ENCODE results near the gene AK5.

AK5 gene, protein sequence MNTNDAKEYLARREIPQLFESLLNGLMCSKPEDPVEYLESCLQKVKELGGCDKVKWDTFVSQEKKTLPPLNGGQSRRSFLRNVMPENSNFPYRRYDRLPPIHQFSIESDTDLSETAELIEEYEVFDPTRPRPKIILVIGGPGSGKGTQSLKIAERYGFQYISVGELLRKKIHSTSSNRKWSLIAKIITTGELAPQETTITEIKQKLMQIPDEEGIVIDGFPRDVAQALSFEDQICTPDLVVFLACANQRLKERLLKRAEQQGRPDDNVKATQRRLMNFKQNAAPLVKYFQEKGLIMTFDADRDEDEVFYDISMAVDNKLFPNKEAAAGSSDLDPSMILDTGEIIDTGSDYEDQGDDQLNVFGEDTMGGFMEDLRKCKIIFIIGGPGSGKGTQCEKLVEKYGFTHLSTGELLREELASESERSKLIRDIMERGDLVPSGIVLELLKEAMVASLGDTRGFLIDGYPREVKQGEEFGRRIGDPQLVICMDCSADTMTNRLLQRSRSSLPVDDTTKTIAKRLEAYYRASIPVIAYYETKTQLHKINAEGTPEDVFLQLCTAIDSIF

DNA sequence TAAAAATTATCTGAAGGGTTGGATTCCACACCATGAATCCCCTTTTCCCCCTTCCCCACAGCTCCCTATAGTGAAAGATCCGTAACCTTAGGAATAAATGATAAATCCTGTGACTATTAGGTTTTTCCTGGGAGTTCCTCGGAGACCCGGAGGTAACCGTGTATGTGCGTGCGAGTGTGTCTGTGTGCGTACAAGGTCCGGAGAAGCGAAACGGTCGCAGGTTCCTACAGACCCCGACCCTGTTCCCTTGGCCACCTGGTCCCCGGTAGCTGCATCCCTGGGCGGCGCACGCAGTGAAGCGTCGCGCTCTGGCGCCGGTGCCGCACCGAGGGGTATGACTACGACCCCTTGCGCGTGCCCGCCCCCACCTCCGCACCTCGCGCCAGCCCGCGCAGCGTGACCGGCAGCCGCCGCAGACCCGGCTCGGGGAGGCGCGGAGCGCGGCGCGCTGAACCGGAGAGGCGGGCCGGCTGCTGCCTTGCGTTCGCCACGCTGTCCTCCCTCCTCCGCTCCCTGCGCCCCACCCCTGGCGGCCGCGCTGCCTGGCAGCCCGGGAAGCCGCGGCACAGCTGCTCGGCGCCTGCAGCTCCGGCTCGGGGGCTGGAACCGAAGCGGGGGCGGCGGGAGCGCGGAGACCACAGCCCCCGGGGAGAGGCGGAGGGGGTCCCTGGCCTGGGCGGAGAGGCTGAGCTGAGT is at the start of gene AK5:
AK5 (plus strand) TSS at position 529 of the 696 bp plus-strand sequence. CDS start 295 bp downstream, outside the sequence.
- TF ChIP-seq CTCF (conservative IDR thresholded peaks at IDR 0.05; ENCODE audit: low read depth, low read length), result no peak
- DNase-seq (ENCODE audit: low read depth), result peak; percentile 38
- peak within 1 kb of the TSS; percentile 64 for H3K4me3 ChIP-seq (ENCODE audit: low read depth, low read length)

DNA sequence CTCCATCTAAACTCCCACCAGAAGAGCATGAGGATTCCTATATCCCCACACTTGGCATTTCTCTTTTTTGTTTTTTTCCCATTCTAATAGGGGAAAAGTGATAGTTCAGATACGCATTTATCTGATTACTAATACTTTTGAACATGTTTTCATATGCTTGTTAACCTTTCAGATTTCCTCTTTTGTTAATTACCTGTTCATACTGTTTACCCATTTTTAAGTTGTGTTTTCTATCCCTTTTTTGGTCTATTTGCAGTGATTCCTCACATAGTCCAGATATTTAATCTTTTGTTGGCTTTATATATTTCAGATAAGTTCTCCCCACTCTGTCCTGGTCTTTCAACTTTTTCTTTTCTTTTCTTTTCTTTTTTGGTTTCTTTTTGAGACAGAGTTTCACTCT is 49.0 kb upstream of the AK5 start:
- DNase-seq (ENCODE audit: low read depth), result no peak
- H3K4me3 ChIP-seq (ENCODE audit: low read depth, low read length), result no peak overlapping the region
- no peak for TF ChIP-seq CTCF (conservative IDR thresholded peaks at IDR 0.05; ENCODE audit: low read depth, low read length)

DNA sequence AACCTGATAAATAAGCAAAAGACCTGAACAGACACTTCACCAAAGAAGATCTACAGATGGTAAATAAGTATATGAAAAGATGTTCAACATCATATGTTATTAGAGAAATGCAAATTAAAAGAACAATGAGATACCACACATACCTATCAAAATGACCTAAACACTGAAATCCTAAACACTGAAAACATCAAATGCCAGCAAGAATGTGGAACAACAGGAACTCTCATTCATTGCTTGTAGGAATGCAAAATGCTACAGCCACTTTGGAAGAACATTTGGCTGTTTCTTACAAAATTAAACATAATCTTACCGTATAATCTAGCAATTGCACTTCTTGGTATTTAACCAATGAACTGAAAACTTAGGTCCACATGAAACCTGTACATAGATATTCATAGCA is 47.7 kb upstream of the AK5 start:
- TF ChIP-seq CTCF (conservative IDR thresholded peaks at IDR 0.05; ENCODE audit: low read depth, low read length), result no peak

DNA sequence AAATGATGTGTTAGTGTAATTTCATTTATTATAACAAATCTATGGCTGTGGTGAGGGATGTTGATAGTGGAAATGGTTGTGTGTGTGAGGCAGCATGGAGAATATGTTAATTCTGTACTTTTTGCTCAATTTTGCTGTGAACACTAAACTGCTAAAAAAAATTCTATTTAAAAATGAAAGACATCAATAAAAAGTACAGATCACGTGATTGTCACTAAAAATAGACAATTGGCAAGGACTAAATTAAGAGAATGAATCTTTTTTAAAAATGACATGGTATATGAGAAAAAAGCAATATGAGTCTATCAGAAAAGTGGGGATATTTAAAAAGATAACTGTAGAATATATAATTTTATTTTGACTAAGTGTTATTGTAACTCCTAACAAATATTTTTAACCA is 46.9 kb upstream of the AK5 start:
- no peak for DNase-seq (ENCODE audit: low read depth)
- no peak overlapping the region for H3K4me3 ChIP-seq (ENCODE audit: low read depth, low read length)
- TF ChIP-seq CTCF (conservative IDR thresholded peaks at IDR 0.05; ENCODE audit: low read depth, low read length), result no peak

More for the DNA sequence above, 47.7 kb upstream of the AK5 start:
- no peak overlapping the region for H3K4me3 ChIP-seq (ENCODE audit: low read depth, low read length)
- DNase-seq (ENCODE audit: low read depth), result no peak

DNA sequence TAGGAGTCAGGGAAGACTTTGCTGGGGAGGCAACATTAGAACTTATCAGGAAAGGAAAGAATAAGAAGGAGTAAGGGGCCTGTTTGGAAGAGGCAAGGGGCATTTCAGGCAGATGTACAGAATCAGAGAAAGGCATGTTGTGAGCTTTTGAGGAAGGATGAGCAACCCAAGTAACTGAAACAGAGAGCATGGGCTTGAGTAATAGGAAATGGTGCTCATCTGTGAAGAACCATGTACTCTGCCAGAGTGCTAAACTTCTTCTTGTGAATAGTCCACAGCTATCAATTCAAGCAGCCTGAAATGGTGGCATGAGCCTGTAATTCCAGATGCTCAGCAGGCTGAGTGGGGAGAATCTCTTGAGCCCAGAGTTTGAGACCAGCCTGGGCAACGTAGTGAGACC is 43.4 kb upstream of the AK5 start:
- DNase-seq (ENCODE audit: low read depth), result no peak
- H3K4me3 ChIP-seq (ENCODE audit: low read depth, low read length), result no peak overlapping the region
- TF ChIP-seq CTCF (conservative IDR thresholded peaks at IDR 0.05; ENCODE audit: low read depth, low read length), result no peak

- no peak for TF ChIP-seq CTCF (conservative IDR thresholded peaks at IDR 0.05; ENCODE audit: low read depth, low read length)
- H3K4me3 ChIP-seq (ENCODE audit: low read depth, low read length), result no peak overlapping the region
Observed at GRCh38 chr1:77239311-77239710, 42.5 kb upstream of the AK5 start.

More at GRCh38 chr1:77239311-77239710, 42.5 kb upstream of the AK5 start:
- no peak for DNase-seq (ENCODE audit: low read depth)
